Smooth muscle cell of the brain vasculature (primary cell): ENCODE data around the gene SYN1.
A peak's percentile ranks its signal among the peaks of the same experiment; 100 is the strongest.
"Not testable (repeated sequence)": the region's sequence is repeated elsewhere in the genome, so short reads cannot be mapped to it uniquely, and the experiment has no call there.

Source experiments
- DNase-seq: peaks from one replicate; pipeline ENCODE4 v3.0.0-alpha.2; 2012; ENCODE audit warnings: low read depth, low spot score

SYN1 gene

DNA sequence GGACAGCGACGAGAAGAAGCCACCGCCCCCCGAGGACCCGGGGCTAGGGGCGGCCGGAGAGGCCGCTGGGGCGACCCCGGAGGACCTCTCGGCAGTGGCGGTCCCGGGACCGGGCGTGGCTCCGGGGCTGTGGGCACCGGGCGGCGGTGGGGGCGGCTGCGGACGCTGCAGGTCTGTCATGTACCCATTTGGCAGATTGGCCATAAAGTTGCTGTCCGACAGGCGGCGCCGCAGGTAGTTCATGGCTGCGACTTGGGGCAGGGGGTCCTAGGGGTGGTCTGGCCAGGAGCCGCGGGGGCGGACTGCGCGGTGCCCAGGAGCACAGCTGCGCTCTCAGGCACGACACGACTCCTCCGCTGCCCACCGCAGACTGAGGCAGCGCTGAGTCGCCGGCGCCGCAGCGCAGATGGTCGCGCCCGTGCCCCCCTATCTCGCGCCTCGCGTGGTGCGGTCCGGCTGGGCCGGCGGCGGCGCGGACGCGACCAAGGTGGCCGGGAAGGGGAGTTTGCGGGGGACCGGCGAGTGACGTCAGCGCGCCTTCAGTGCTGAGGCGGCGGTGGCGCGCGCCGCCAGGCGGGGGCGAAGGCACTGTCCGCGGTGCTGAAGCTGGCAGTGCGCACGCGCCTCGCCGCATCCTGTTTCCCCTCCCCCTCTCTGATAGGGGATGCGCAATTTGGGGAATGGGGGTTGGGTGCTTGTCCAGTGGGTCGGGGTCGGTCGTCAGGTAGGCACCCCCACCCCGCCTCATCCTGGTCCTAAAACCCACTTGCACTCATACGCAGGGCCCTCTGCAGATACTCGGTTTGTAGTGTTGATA, at the start of gene SYN1:
TSS of gene SYN1 (minus strand) at position 372 of the 817 bp plus-strand sequence. CDS start at position 243, 129 bp downstream.
- peak; percentile 31 for DNase-seq

DNA sequence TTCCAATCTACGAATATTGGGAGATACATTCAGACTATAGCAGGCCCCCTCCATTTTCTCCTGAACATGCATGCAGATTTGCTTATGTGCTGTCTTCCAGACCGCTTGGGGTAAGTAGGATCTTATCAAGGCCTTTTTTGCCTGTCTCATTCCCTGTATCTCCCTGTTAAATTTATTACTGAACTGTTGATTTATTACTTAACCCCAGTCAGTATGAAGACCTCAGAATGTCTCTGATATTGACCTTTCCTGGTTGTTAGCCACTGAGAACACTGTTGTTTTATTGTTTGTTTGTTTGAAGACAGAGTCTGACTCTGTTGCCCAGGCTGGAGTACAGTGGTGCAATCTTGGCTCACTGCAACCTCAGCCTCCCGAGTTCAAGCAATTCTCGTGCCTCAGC, 46.1 kb upstream of the SYN1 start:
- not testable (repeated sequence) for DNase-seq

DNA sequence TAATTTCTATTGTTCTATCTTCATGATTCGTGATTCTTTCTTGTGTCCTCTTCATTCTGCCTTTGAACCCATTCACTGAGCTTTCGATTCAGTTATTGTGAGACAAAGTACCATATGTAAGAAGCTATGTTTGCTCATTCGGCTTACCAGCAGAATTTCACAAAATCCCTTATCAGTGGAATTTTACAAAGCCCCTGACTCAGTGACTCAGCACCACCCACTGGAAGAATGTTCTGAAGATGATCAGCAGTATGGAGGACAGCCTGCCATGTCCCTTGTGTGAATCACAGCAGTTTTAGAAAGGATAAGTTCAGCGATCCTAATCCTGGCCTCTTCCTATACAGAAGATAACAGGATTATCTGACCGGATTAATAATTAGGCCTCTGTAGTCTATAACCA, 45.1 kb upstream of the SYN1 start:
- no peak for DNase-seq

DNA sequence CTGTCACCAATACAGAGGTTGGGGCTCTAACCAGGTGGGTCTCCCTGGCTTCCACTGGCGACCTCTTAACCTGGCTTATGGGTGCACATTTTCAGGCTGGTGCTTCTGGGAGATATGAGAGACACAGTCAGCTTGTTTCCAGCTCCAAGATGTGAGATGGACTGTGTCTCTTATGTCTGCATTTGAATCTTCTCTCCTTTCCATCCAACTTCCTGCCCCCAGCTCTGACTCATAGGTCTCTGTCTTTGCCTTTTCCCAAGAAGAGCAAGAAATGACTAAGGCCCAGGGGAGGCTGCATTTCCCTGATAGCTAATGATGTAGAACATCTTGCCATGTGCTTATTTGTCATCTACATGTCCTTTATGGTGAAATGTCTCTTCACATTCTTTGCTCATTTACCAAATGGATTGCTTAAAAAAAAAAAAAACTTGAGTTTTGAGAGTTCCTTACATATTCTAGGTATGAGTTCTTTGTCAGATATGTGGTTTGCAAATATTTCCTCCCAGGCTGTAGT, 42.5 kb upstream of the SYN1 start:
- peak; percentile 40 for DNase-seq

DNA sequence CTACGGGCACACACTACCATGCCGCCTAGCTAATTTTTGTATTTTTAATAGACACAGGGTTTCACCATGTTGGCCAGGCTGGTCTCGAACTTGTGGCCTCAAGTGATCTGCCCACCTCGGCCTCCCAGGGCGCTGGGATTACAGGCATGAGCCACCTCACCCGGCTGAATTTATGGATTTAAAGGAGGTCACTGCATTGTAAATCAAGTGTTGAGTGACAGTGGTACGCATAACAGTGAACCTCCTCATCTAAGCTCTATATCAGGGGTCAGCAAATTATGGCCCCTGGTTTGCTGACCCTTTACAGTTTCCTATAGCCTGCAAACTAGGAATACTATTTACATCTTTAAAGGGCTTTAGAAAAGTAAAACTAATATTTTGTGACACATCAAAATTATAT, 41.9 kb upstream of the SYN1 start:
- no peak for DNase-seq

DNA sequence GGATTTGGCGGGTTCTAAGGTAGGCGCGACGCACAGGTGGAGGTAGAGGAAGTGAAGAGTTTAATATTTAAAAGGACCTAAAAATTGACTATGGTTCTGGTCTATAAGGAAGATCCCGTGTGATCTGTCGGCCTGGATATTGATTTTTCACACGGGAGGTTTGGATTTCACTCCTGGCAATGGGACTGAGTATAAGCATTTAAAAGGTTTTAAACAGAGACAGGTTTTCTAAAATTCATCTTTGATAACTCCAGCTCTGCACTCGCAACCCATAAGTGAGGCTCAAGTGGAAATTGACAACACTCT, 39.7 kb upstream of the SYN1 start:
- no peak for DNase-seq

DNA sequence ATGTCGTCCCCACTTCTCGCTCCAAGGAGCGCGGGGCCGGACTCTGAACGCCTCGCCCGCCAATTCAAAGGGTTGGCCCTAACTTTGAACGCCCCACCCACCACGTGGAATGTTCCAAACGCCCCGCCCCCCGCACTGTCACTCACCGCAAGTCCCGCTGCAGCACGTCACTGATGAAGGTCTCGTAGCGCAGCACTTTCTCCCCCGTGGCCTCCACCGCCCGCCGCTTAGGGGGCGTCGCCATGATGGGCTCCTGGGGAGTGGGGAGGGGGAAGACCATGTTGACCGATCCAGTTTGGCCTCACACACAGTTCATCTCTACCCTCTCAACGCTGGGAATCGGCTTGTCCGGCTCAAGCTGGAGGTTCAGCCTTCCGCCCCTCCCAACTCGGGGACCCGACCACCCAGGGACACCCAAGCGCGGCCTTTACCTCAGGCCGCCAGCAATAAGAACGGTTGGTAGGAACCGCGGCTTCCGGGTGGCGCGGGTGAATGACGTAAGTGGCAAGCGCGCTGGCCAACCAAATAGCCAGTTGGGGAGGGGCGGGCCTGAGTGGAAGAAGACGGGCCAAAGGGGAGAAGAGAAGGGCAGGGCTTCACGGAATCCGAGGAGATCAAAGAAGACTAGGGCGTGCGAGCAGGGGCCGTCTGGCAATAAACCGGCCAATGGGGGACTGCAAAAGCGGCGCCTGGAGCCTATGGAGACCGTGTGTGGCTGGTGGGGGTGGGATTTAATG, 39.2 kb upstream of the SYN1 start, which contains the start of gene UXT:
TSS of gene UXT (minus strand) at position 497 of the 737 bp plus-strand sequence. CDS start at position 244, 253 bp downstream.
- DNase-seq = peak; percentile 75

DNA sequence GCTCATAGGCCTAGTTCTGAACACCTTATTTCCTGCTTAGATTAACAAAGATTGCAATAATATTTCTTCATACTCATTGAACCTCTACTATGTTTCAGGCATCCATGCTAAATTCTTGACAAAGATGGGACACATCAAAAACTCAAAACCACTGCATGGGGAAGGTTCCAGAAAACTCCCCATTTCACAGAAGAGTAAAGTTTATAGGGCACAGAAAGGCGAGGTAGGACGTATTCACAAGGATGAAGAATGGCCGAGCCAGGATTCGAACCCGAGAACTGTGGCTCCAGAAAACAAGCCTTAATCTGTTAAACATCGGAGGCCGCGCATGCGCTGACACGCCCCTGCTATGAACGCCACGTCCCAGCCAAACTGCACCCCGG, 38.6 kb upstream of the SYN1 start:
- DNase-seq = no peak

DNA sequence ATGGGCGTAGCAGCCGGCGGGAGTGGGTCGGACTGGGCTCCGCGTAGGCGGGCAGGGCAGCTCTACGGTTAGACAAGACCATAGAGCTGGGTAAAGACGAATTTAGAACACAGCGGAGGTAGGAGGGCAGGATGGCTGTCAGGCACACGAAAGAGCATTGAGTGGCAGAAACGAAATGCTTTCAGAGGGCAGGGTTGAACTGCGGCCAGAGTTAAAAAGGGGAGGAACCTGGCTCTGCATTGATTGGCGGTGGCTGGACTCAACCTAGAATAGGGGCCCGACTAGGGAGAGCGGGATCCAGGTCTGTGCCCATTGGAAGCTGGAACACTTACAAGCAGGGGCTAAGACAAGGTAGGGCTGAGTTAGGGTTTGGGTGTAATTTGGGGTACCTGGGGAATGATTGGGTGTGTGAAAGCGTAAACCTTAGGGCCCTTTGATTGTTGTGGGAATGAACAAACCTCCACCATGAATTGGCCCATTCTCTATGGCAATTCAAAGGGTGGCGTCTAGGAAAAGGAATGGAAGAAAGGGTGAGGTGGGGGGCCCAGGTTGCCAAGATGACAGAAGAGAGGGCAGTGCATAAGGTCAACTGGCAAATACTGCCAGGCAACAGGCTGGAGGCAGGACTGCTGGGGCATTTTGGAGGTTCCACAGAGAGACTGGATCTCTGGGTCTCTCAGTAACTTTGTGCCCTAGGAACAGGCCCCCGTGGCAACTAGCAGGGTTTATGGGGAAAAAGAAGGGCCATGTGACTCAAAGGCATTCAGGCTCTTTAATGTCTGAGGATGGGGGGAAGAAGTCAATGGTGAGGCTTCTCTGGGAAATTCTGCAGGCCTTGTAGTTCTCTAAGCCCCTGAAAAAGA, 31.6 kb upstream of the SYN1 start:
- DNase-seq = no peak

DNA sequence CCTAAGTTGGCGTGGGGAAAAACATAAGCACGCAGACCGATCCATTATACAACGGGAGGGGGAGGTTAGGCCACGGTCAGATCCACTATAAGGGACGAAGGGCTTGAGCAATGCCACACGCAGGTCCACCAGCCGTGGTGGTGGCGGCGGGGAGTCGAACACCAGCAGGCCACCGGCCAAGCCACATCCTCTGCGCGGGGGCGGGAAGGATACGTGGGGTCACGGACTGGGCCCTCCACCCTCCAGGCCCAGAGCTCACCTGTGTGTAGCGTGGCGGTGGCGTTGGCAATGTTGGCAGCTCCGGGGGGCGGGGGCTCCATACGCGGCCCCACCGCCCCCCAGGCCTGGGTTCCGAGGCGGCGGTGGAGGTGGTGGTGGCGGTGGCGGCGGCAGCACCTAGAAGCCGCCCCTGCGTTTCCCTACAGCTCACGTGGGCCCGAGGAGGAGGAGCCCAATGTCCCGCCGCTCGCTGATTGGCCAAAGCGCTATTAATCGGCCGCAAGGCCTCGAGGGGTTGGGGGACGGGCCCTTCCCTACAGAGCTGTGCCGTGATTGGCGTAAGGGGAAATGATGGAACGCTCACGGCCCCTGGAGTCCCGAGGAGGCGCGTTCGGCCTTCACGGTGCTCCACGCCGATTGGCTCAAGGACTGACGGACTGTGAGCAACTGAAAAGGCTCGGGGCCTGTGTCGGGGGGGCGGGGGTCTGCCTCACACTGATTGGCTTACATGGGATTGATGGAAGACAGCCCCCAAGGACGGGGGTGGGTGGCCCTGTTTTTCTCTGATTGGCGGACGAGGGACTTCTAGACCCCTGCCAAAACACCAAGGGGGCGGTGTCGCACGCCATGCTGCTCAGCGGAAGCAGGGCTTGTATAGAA, 30.7 kb upstream of the SYN1 start, which contains the start of gene ELK1:
TSS of gene ELK1 (minus strand) at position 400 of the 879 bp plus-strand sequence. CDS start 9,122 bp downstream, outside the sequence.
- peak; percentile 91 for DNase-seq

DNA sequence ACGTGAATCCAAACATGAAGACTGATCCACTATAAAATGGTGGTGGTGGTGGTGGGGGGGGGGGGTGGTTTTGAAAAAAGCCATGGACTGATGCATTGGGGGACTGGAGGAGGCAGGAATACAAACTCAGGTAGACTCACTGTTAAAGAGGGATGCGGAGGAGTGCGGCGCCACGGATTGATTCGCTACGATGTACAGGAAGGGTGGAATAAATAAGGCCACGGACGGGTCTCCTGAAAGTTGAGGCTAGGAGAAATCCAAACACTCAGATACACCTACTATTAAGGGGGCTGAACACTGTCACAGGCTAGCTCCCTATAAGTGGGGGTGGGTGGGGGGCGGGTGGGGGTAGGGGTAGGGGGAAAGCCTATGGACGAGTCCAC, 30.1 kb upstream of the SYN1 start:
- DNase-seq = no peak

DNA sequence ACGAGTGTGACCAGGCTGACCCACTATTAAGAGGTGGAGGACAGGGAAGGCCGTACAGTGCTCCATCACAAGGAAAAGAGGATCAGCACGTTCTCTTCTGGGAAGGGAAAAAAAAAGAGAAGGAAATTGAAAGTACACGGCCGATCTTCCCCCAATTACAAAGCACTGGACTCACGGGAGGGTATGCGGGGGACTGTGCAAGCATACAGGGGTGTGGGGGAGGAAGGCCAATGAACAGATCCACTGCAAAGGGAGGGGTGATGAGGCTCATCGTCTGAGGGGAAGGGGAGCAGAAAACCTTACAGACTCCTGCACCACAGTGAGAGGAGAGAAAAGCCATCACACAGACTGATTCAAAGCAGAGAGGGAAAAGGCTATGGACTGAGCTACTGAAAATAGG, 29.6 kb upstream of the SYN1 start:
- DNase-seq = no peak

DNA sequence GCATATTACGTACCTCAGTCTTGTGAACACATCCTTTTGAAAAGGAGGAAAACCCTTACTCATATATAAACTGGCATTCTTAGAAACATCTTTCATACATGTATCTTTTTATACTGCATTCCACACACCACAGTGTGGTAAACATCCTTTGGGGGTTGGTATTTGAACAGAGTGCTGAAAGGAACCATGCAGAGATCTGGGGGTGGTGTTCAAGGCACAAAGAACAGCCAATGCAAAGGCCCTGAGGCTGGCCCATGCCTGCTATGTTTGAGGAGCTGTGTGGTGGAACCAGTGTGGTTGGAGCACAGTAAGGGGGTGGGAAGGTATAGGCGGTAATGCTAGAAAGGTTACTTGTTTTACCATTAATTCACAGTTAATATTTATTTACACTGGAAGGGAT, 28.7 kb upstream of the SYN1 start:
- DNase-seq = no peak

DNA sequence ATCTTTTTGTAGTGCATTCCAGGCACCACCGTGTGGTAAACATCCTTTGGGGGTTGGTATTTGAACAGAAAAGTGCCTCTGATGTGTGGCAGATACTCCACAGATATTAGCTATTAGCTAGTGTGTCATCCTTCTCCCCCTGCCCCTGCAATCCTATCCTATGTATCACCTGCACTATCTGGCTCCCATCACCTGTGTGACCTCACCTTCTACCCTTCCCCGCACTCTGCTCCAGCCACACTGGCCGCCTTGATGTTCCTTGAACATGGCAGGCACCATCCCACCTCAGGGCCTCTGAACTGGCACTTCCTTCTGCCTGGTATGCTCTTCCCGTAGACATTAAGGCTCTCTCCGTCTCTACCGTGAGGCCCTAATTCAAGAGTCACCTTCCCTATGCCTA, 27.0 kb upstream of the SYN1 start:
- no peak for DNase-seq

DNA sequence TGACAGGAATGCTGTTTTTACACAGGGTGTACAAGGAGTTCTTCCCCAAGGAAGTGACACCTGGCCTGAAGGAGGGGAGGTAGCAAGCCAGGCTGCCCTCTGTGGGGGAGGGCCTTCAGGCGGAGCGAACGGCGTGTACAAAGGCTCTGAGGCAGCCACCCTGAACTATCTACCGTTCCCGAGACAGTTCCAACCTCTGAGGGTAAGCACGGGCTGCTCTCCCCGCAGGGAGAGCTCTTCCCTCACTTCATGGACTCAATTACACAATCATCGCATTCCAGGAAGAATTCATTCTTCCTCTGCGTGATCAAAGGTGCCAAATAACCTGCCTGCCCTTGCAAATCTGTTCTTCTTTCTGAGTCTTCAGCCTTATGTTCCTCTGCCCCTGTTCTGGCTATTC, 25.9 kb upstream of the SYN1 start:
- DNase-seq = no peak

DNA sequence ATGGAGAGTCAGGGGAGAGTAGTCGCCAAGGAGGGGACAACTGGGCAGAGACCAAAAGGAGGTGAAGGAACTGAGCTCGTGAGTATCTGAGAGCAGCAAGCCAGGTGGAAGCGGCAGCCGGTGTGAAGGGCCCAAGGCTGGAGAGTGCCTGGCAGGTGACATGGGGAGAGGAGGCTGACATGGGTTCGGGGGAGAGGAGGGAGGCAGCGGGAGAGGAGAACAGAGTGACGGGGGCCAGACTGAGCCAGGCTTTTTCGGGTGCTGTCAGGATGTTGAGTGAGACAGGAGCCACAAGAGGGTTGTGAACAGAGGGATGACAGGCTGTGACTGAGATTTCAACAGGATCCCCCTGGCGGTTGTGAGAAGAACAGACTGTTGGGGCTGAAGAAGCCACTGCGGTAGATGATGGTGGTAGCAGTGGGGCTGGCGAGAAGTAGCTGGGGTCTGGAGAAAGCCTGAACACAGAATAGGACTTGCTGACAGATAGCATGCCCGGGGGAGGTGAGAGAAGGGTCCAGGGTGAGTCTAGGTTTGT, 25.0 kb upstream of the SYN1 start:
- DNase-seq = no peak

DNA sequence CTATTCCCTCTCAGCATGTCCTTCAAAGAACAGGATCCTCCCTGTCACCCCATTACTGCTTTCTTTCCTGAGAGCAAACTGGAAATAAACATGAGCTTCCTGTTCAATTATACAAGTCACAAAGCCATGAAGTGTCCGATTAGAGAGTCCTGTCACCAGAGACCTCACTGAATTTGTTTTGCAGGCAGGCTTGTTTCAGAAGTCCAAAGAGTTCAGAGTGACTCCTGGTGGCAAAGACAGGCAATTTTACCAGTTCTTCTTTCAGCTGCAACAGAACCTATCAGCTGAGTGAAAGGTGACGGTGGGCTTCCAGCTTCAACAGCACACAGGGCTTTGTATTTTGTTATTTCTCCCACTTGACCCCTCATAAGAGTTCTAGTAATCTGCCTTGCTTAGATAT, 24.3 kb upstream of the SYN1 start:
- no peak for DNase-seq

DNA sequence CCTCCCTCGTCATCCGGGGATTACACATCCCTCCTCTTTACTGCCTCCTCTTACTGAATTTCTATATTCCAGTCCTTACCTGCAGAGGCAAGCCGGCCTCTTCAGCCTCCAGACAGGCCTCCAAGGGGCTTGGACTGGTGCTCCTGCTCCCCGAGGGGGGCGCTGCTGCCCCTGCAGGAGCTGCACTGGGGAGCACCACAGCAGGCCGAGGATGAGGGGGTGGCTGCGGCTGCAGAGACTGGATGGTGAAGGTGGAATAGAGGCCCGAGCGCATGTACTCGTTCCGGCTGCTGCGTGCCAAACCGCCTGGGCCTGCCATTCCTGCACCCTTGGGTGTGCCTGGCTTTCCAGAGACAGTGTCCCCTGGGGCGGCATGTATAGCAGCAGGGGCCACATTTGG, 19.2 kb upstream of the SYN1 start:
- DNase-seq = no peak

DNA sequence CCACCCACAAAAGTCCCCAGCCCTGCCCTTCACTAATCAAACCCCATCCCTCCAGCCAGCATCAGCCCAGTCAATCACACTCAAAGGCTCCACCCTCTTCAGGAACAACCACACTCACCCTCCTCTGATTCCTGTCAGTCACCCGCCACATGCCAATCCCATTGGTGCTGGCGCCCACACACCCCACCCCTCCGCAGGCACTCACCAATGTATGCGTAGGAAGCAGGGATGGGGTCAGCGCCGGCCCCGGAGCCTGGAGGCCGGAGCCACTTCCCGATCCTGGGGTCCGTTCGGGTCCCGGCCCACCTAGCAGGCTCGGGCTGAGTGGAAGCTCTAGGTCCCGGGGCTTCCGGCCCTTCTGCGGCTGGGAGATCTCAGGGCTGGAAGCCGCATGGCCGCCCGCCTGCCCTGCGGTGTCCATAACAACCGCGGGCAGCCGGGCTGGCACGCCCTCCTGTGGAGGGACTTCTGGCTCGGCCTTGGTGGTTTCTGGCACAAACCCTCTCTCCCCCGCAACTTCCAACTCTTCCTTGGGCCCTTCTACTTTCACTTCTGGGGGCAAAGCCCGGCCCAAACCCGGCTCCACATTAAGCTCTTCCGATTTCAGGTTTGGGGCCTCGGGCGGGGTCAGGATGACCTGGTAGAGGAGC, 18.0 kb upstream of the SYN1 start:
- no peak for DNase-seq
